HG02642 (cell line): ENCODE results near the gene DDIAS.
"Not testable (repeated sequence)": the region's sequence is repeated elsewhere in the genome, so short reads cannot be mapped to it uniquely, and the experiment has no call there.

Experiments
- ATAC-seq: cut with Tn5 transposase; IDR thresholded peaks from one replicate; pipeline ENCODE4 v1.9.1; 2021; ENCODE audit warnings: mild to moderate bottlenecking; ENCODE audit not compliant: unreplicated experiment, poor library complexity

DDIAS gene, protein sequence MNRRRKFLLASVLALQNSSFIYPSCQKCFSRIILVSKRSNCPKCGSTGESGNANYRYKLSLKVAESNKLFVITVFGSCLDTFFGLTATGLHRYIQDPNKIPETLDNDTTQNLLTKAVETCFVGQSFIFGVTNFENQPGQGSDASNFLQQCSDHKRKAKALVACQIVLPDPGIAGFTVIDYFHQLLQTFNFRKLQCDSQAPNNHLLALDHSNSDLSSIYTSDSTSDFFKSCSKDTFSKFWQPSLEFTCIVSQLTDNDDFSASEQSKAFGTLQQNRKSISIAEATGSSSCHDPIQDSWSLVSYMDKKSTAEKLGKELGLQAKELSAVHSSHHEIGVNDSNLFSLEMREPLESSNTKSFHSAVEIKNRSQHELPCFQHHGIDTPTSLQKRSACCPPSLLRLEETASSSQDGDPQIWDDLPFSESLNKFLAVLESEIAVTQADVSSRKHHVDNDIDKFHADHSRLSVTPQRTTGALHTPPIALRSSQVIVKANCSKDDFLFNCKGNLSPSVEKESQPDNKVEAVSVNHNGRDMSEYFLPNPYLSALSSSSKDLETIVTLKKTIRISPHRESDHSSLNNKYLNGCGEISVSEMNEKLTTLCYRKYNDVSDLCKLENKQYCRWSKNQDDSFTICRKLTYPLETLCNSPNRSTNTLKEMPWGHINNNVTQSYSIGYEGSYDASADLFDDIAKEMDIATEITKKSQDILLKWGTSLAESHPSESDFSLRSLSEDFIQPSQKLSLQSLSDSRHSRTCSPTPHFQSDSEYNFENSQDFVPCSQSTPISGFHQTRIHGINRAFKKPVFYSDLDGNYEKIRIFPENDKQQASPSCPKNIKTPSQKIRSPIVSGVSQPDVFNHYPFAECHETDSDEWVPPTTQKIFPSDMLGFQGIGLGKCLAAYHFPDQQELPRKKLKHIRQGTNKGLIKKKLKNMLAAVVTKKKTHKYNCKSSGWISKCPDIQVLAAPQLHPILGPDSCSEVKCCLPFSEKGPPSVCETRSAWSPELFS

DNA sequence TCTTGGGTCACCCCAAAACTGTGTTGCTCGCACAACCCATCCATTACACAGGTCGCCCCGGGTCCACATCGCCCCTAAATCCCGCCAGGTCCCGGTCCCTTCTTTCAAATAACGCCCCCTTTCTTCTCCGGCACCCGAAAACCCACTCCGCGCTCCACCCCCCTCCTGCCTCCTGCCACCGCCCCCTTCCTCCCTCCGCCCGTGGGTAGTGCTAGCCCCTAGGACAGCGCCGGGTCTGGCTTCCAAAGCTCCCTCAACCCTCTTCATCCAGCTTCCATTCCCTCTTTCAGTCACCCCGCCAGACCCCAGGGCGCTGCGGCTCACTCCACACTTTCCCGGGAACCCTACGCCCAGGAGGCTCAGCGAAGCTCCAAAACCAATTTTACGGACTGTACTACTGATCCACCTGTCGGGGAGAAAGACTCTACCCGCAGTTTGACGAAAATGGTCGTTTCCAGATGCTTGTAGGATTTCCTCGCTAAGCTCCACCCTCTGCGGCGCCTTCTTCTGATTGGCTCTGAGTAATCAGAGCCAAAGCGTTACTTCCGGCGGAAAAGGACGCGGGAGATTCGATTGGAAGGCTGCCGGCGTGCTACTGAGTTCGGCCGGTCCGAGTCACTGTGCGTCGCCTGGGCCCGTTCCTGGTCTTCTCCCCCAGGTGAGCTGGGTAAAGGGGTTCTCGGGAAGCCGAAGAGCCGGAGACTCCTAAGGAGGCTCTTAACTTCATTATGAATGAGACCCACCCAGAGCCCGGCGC lies at the start of gene DDIAS:
DDIAS (plus strand) TSS at position 572 of the 757 bp plus-strand sequence. CDS start 13,003 bp downstream, outside the sequence.
- ATAC-seq: peak; percentile 75

DNA sequence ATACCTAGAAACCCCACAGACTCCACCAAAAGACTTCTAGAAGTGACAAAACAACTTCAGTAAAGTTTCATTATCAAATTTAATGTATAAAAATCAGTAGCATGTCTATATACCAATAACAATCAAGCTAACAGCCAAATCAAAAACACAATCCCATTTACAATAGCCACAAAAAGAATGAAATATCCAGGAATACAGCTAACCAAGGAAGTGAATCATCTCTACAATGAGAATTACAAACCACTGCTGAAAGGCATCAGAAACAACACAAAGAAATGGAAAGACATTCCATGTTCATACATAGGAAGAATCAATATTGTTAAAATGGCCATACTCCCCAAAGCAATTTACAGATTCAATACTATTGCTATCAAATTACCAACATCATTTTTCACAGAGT lies 47.3 kb upstream of the DDIAS start:
- ATAC-seq: no peak

DNA sequence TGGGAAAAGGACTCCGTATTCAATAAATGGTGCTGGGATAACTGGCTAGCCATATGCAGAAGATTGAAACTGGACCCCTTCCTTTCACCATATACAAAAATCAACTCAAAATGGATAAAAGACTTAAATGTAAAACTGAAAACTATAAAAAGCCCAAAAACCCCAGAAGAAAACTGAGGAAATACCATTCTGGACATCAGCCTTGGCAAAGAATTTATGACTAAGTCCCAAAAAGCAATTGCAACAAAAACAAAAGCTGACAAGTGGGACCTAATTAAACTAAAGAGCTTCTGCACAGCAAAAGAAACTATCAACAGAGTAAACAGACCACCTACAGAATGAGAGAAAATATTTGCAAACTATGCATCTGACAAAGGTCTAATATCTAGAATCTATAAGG lies 46.6 kb upstream of the DDIAS start:
- ATAC-seq: not testable (repeated sequence)

DNA sequence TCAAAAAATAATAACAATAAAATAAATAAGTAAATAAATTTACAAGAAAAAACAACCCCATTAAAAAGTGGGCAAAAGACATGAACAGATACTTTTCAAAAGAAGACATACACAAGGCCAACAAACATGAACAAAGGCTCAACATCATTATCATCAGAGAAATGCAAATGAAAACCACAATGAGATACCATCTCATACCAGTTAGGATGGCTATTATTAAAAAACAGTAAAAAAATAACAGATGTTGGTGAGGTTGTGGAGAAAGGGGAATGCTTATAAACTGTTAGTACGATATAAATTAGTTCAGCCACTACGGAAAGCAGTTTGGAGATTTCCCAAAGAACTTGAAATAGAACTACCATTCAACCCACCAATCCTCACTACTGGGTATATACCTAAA lies 45.9 kb upstream of the DDIAS start:
- no peak for ATAC-seq

DNA sequence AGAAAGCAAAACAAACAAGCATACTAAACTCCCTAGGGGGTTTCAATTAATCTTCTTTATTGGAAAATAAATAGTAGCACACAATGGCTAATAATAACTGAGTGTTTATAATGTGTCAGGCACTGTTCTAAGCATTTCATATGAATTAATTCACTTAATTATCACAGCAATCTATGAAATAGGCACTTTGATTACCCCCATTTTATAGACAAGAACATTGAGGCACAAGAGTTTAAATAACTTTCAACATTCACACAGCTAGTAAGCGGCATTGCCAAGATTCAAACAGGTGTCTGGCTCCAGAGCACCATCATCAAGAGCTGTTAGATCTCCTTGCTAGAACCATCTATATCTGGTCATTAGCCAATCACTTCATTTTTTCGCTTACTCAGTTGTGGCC lies 44.4 kb upstream of the DDIAS start:
- no peak for ATAC-seq

DNA sequence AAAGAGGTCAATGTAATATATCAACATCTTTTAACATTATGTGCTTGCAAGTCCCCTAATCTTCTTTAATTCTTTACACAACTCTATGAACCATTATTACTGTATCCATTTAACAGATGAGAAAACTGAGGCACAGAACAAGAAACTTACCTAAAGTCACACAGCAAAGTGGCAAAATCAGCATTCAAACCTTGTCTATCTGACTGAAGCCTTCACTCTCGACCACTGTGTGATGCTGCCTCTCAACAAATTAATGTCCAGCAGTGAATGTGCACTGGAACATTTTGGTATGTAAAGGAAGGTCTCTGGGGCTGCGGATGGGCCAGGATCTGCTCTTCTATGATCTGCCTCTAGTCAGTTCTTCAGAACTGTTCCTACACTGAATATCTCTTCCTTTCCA lies 43.4 kb upstream of the DDIAS start:
- ATAC-seq: no peak

DNA sequence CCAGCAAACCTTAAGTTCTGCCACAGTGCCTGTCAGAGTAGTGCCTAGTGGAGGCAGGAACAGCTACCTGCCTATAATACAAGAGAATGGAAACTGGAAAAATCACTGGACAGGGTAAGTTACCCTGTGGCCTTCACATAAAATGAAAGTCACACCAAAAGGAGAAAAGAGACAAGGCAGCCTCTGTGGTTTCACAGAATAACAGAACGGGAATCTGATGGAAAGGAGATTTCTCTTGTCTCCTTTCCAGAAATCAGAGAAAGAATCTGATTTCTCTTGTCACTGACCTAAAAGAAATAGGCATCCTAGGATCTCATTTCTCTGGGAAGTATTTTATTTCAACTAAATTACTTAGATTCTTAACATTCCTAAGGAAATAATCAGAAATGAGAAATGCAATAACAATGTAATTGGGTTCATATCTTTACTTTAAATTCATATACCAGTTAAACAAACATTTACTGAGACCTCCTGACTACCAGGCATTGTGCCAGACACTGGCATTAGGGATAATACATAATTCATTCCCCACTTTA lies 42.9 kb upstream of the DDIAS start:
- ATAC-seq: no peak

DNA sequence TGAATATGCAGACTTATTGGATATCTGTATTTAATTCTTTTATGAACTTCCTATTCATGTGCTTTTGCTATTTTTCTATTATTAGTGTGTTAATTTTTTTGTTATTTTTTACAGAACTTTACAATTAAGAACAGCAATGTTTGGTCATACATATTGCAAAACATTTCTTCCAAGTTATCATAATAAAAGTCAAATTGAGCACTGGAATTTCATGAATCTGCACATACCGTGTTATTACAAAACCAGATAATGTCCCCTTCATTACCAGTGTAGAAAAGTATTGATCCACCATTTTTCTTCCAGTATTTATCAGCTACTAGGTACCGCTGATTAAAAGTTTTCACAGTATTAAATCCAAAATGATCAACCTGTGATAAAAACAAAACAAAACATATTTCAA lies 41.8 kb upstream of the DDIAS start:
- ATAC-seq: no peak

DNA sequence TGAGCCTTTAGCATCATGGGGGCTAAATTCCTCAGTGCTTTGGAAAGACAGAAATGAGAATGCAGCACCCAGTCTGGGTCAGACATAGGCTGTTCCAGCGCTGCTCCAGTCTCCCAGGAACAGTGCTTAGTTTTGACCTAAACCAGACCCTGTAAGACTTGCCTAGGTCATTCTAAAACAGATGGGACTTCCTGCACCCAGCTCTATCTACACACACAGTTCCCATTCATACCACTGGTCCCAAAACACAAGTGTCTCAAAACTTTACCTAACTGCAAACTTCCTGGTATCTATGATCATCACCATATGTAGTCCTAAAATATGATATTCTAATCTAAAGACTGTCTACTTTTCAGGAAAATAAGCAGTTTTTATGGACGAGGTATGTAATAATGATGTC lies 39.2 kb upstream of the DDIAS start:
- no peak for ATAC-seq

DNA sequence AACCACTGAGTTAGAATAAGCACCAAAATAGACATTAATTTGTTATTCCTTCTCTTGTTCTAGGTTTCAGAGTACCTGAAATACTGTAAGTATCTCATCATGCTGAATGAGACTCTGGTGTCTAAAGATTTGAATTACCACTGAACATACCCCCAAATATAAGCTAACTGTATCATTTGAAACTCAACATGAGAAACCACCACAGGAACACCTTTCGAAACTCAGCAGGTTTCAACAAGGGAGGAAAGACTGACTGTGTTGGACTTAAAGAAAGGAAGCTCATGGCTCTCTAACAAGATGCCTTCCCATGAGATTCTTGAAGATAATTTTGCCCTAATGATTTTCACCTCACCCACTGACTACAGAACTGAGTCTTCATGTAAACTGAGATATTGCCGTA lies 38.3 kb upstream of the DDIAS start:
- ATAC-seq: peak; percentile 74

DNA sequence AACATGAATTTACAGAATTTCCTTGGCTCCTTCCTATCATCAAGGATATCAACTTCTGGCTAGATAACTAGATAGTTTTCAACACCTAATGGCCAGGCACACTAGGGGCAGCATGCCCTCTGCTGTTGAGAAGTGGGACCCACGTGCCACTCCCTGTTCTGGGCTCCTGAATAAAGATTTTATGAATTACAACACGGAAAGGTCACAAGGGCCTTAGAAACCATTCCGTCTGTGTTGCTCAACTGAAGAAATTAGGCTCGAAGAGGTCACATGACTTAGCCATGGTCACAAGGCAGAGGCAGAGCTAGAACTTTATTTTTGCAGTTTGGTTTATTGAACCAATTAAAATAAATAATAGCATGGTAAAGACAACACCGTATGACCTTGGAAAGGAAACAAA lies 37.3 kb upstream of the DDIAS start:
- no peak for ATAC-seq

DNA sequence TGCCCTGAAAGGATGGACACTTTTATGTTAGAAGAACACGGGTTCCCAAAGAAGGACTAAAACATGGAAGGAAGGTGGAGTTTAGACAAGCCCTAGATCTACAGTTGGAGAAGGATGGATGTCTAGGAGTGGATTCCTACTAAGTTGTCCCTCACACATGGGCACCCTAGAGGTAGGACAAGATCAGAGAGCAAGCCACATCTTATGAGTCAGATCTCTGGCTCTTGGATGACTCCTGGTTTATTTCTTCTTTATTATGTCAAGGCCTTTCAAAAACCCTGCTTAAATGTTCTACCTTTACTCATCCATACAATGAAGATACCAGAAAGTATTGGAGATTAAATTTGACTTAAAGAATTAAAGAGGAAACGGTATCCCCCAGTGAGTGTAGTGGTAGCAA lies 35.7 kb upstream of the DDIAS start:
- ATAC-seq: no peak

DNA sequence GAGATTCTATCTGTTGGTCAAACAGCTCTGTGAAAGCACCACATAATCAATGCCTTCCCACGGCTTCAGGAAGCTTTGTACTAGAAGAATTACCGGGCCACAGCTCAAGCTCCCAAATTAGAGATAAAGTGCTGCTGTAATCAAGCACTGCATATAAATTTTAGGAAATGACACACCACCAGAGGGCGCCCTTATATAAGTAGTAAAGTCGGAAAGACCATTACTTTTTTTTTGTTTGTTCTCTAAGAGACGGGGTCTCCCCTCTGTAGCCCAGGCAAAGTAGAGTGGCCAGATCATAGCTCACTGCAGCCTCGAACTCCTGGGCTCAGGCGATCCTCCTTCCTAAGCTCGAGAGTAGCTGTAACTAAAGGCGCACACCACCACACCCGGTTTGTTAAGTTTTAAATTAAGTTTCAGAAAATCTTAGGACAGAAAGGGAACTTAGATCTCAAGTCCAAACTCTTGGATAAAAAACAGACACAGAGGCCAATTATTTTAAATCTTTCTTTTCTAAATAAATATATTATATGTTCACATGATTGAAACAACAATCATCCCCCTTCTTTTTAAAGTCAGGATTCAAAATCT lies 33.9 kb upstream of the DDIAS start:
- ATAC-seq: peak; percentile 43

DNA sequence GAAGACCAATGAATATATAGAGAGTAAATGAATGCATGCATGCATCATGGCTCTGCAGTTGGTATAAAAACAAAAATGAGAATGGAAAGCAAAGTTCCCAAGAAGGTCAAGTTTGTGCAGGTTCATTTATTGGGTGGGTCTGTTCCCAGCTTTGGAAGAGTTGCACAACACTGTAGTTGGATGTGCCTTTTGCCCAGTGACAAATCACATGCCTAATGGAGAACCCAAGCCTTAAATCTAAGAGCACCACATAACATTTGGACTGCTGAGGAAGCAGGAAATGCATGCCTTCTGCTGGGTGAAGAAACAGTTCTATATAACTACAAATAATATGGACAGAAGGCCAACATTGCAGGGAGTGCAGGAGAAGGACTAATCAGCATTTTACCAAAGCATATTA lies 31.9 kb upstream of the DDIAS start:
- ATAC-seq: no peak

DNA sequence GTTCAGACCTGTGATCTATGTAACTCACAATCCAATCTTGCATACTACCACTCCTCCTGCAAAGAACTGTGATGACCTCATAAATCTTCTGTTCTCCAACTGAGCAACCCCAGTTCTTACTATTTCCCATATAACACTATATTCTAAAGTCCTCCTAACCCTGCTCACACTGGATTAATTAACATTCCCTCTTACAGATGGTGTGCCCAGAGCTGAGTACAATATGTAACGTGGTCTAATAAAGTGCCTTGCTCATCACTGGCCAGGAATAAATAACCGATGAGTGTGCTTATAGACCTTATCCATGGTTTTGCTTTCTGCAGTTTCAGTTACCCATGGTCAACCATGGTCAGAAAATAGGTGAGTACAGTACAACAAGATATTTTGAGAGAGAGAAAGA lies 29.9 kb upstream of the DDIAS start:
- ATAC-seq: no peak

DNA sequence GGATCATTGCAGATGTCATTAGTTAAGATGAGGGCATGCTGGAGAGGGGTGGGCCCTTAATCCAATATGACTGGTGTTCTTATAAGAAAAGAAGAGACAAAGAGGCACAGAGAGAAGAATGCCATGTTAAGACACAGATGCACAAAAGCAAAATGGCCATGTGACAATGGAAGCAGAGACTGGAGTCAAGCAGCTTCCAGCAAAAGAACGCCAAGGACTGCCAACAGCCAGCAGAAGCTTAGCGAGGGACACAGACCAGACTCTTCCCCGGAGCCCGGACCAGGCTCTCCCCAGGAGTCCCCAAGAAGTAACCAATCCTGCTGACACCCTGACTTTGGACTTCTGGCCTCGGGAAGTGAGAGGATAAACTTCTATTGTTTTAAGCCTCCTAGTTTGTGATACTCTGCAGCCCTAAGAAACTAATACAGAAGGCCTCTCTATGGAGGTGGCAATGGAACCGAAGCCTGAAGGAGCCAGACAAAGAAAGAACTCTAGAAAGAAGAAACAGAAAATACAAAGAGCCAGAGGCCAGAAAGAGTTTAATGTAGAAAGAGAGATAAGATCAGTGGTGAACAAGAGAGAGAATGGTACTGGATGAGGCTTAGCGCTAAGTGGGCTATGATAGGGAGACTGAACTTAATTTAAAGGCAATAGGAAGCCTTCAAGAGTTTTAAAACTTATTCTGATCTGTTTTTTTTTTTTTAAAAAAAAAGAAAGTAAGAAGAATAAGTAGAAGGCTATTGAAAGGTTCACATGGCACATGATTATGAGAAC lies 29.0 kb upstream of the DDIAS start:
- ATAC-seq: no peak

DNA sequence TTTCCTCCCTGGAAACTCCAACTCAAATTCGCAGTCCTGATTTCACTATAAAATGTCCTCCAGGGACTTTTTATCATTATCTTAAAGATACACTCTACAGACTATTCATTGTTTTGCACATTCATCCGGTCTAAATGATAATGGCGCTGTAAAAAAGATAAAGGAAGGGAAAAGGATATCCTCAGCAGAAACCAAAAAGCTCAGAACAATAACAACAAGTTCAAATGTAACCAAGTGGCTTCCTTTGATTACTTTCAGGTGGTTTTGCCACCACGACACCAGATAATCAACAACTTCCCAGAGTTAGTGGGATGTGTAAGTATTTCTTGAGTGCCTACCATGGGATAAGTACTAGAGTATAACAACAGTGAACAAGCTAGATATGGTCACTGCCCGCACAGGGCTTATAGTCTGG lies 27.6 kb upstream of the DDIAS start:
- no peak for ATAC-seq

DNA sequence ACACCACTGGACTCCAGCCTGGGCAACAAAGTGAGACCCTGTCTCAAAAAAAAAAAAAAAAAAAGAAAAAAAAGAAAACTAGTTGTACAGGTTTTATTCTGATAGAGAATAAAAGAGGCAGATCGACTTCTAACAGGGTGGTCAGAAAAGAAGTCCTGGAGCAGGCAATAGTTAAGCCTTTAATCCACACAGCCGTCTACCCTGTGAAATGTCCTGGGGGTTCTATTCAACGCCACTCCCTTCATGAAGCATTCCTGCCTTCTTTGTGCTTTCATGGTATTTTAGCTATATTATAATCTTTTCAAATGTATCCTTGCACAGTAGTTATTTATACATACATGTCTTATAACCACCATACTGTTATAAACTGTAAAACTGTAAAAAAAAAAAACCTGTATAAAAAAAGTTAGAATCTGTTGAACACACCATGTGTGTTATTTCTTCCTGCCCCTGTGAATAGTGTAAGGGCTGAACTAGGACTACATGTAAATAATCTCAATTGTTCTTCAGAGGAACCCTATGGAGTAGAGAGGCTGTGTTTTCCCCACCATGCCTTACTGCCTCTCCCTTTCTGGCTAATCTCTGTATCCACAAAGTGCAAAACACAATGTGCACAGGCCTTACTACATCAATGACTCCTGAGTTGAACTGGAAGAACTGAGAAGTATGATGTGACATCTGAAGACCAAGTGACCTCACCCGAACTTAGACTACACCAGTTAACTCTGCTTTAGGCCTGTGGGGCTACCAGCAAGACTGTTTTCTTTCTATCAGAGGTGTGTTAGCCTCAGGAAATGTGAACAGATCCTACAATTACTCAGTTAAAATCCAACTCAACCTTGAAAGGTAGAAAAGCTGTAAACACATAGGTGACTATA lies 26.7 kb upstream of the DDIAS start:
- no peak for ATAC-seq
